HEK293T (cell line): Measurements from ENCODE around the gene UBA1.

Experiments used
- CTCF ChIA-PET: fragments of 350-600 bp; formaldehyde crosslinking; extraction: SDS; loops from one replicate; lab custom pipeline; 2021; ENCODE audit warnings: antibody characterized with exemption, inconsistent platforms; lab: Yijun Ruan, JAX
- POLR2A ChIA-PET: fragments of 350-600 bp; formaldehyde crosslinking; extraction: SDS; loops from one replicate; lab custom pipeline; 2020; ENCODE audit warnings: antibody characterized with exemption, inconsistent platforms; lab: Yijun Ruan, JAX
- DNase-seq: peaks from one replicate; pipeline ENCODE4 v3.0.0; 2012; ENCODE audit warnings: mixed read lengths; ENCODE audit errors: extremely low spot score
- ARNT ChIP-seq: fragments of 450-650 bp; IDR thresholded peaks from 2 replicates; pipeline ENCODE4 v1.6.1; 2017; ENCODE audit warnings: mild to moderate bottlenecking
- BHLHE40 ChIP-seq: fragments of 450-650 bp; IDR thresholded peaks from 2 replicates; pipeline ENCODE4 v1.6.1; 2016; ENCODE audit warnings: mild to moderate bottlenecking, moderate library complexity, borderline replicate concordance
- CTBP1 ChIP-seq: fragments of 450-650 bp; IDR thresholded peaks from 2 replicates; pipeline ENCODE4 v1.6.1; 2016; ENCODE audit warnings: borderline replicate concordance
- ELF4 ChIP-seq: fragments of 450-650 bp; IDR thresholded peaks from 2 replicates; pipeline ENCODE4 v1.6.1; 2017; ENCODE audit warnings: antibody characterized with exemption
- FOXA1 ChIP-seq: fragments of 450-650 bp; IDR thresholded peaks from 2 replicates; pipeline ENCODE4 v1.6.1; 2016; ENCODE audit warnings: mild to moderate bottlenecking
- FOXK2 ChIP-seq: fragments of 450-650 bp; IDR thresholded peaks from 2 replicates; pipeline ENCODE4 v1.6.1; 2016; ENCODE audit warnings: mild to moderate bottlenecking
- FOXM1 ChIP-seq: fragments of 450-650 bp; IDR thresholded peaks from 2 replicates; pipeline ENCODE4 v1.6.1; 2017; ENCODE audit warnings: mild to moderate bottlenecking, borderline replicate concordance
- HDGF ChIP-seq: fragments of 450-650 bp; IDR thresholded peaks from 2 replicates; pipeline ENCODE4 v1.6.1; 2017; ENCODE audit warnings: antibody characterized with exemption, borderline replicate concordance
- L3MBTL2 ChIP-seq: fragments of 450-650 bp; conservative IDR thresholded peaks from 2 replicates; pipeline ENCODE4 v1.6.1; 2016; ENCODE audit warnings: mild to moderate bottlenecking
- LEF1 ChIP-seq: fragments of 450-650 bp; IDR thresholded peaks from 2 replicates; pipeline ENCODE4 v1.6.1; 2017; ENCODE audit warnings: mild to moderate bottlenecking, borderline replicate concordance
- NFRKB ChIP-seq: fragments of 450-650 bp; IDR thresholded peaks from 2 replicates; pipeline ENCODE4 v1.6.1; 2016; ENCODE audit warnings: mild to moderate bottlenecking, moderate library complexity
- PKNOX1 ChIP-seq: fragments of 450-650 bp; IDR thresholded peaks from 2 replicates; pipeline ENCODE4 v1.6.1; 2016
- SP1 ChIP-seq: fragments of 450-650 bp; IDR thresholded peaks from 2 replicates; pipeline ENCODE4 v1.6.1; 2017
- SUZ12 ChIP-seq: fragments of 450-650 bp; IDR thresholded peaks from 2 replicates; pipeline ENCODE4 v1.6.1; 2016; ENCODE audit warnings: mild to moderate bottlenecking
- TARDBP ChIP-seq: fragments of 450-650 bp; IDR thresholded peaks from 2 replicates; pipeline ENCODE4 v1.6.1; 2016
- ZNF384 ChIP-seq: fragments of 450-650 bp; IDR thresholded peaks from 2 replicates; pipeline ENCODE4 v1.6.1; 2016

The UBA1 gene

DNA sequence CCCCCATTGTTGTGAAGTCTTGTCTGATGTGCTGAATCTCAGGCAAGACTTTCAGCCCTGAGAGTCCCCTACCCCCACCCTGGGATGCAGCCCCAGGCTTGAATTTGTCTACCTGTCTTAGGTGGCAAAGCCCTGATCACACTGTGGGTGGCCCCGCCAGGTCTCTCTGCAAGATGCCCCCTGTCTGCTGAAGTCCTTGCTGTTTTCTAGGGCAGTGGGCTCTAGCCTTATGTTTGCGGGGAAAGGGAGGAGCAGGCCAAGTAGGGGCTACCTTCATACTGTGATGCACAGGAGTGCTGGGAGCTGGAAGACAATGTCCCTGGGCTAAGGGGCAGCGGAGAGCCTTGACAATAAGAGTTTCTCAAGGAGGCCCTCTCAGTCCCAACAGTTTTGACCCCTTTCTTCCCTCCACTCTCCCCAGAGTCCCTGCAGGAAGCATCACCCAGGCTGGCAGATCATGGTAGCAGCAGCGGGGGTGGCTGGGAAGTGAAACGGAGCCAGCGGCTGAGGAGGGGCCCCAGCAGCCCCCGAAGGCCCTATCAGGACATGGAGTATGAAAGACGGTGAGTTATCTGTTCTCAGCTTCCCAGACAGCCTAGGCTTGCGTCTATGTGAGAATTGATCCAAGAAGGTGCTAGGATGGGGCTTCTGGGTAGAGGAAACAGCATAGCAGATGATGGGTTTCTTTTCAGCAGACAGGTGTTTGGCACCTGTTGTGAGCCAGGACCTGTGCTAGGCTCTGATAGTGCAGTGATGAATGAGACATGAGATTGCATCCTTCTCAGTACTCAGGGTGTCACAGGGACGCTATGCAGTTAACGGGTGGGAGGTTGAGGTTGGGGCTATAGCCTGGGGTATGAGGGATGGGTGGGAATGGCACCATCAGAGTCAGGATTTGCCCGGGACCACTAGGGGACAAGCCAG is 46.4 kb upstream of the UBA1 start:
- POLR2A ChIA-PET, result no interaction called here
- DNase-seq, result no peak
- CTCF ChIA-PET, result no interaction called here
- TF ChIP-seq SUZ12, result no peak

GRCh38 chrX:47148946-47149345 is 44.7 kb upstream of the UBA1 start:
- TF ChIP-seq ELF4, result no peak
- TF ChIP-seq LEF1, result no peak
- no peak for TF ChIP-seq NFRKB
- TF ChIP-seq FOXA1, result no peak
- TF ChIP-seq ARNT, result no peak
- TF ChIP-seq SP1, result no peak
- no peak for TF ChIP-seq PKNOX1
- no peak for TF ChIP-seq ZNF384
- TF ChIP-seq CTBP1, result no peak
- no peak for TF ChIP-seq FOXK2
- no peak for TF ChIP-seq TARDBP
- ChIA-PET POLR2A (no interaction called here), CTCF (no interaction called here)
- no peak for DNase-seq

DNA sequence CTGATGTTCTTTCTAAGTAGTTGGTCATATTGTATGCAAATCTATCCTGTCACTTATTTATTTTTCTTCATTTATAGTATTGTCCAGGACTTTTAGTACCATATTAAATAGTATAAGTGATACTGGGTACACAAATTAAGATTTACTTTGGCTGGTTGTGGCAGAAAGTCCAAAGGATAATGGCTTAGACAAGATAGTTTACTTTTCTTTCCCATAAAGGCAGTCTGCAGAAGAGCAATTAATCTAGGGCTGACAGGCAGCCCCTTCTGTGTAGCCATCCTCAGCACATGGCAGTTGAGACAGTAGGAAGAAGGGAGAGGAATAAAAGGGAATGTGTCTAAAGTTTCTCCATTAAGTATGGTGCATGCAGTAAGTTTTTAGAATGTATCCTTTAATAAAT is 42.2 kb upstream of the UBA1 start:
- ChIA-PET CTCF (interaction anchor here (0.6 kb wide), 1 partner anchor 82 kb away, joined by 3 read pairs; no protein-coding TSS in a partner anchor), POLR2A (interaction anchor here (1.0 to 2.3 kb wide), 2 partner anchors 10 to 23 kb away, joined by 3 to 8 read pairs; no protein-coding TSS in a partner anchor)
- peak; percentile 61; the same call in 1 of the 2 replicates for TF ChIP-seq PKNOX1
- TF ChIP-seq FOXA1, result no peak
- no peak for TF ChIP-seq NFRKB
- TF ChIP-seq BHLHE40, result no peak
- no peak for DNase-seq

DNA sequence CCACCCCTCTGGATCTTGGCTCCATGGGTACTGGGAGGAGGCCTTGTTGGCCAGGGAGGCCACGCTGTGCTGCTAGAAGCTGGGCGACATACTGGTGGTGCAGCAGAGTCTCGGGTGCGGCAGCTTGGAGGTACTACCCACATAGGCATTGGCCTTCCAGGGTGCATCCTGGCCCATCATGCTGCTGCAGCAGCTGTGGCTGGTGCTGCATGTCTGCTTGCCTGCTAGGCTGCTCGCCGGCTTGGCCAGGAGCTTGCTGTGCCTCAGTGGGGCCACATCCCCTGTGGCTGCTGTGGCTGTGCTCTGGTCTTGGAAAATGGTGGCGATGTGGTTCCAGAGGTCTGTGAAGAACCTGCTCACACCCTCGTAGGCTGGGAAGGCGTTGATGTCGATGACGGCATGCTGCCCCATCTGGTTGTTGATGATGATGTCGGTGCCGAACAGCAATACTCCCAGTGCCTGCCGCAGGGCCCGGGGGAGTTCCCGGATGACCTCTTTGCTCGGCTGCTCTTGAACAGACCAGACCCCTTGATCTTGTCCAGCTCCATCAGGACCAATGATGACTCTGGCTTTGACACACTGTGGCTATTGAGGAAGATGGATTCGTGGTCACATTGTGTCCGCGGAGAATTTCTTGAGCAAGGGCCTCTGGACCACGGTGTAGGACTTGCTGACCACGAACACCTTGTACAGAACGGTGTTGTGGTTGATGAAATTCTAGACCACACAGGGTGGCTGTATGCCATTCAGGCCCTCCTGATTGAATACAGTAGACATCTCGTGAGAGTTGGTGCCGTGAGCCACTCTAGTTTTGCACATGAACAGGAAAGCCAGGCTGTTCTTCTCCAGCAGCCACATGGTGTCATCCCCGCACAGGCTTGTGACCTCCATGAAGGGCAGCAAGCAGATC is 36.8 kb upstream of the UBA1 start:
- CTCF ChIA-PET, result interaction anchor here (1.8 kb wide), 1 partner anchor 12 kb away, joined by 4 read pairs; the partner anchor contains the start of genes NDUFB11 and RBM10
- POLR2A ChIA-PET, result interaction anchor here (0.8 kb wide), 1 partner anchor 12 kb away, joined by 3 read pairs; the partner anchor contains the start of gene RBM10
- DNase-seq, result peak; percentile 2
- TF ChIP-seq PKNOX1 (no peak), SUZ12 (no peak), NFRKB (no peak), FOXM1 (no peak), L3MBTL2 (no peak), CTBP1 (no peak), BHLHE40 (no peak), ARNT (no peak), HDGF (no peak), FOXK2 (no peak), TARDBP (no peak), ELF4 (no peak), ZNF384 (no peak), FOXA1 (no peak)

GRCh38 chrX:47158131-47158530 is 35.5 kb upstream of the UBA1 start:
- CTCF ChIA-PET, result interaction anchor here (1.8 kb wide), 1 partner anchor 13 kb away, joined by 4 read pairs; the partner anchor contains the start of genes NDUFB11 and RBM10
- no peak for DNase-seq

More at GRCh38 chrX:47158131-47158530, 35.5 kb upstream of the UBA1 start:
- TF ChIP-seq FOXM1, result no peak
- no peak for TF ChIP-seq LEF1
- no peak for TF ChIP-seq NFRKB
- TF ChIP-seq ELF4, result no peak
- TF ChIP-seq FOXK2, result no peak
- TF ChIP-seq FOXA1, result no peak
- no peak for TF ChIP-seq HDGF
- no peak for TF ChIP-seq SP1
- TF ChIP-seq PKNOX1, result no peak
- no peak for TF ChIP-seq SUZ12
- TF ChIP-seq L3MBTL2, result no peak
- TF ChIP-seq ARNT, result no peak
- TF ChIP-seq BHLHE40, result no peak
- no peak for TF ChIP-seq ZNF384
- no peak for TF ChIP-seq CTBP1
- TF ChIP-seq TARDBP, result no peak
- POLR2A ChIA-PET, result interaction anchor here (1.0 kb wide), 1 partner anchor 13 kb away, joined by 3 read pairs; the partner anchor contains the start of genes NDUFB11 and RBM10
